SK-N-SH (cell line): ENCODE results near the gene INO80. TPM values are rescaled to one million over a fixed set of nuclear protein-coding genes. Genes with fewer than 3 reads are reported as not detected.

Source experiments
- CTCF ChIA-PET: fragments of 300-600, 350-600 bp; formaldehyde crosslinking; extraction: SDS; loops from one replicate; lab custom pipeline; 2021; lab: Yijun Ruan, JAX
- POLR2A ChIA-PET: fragments of 350-600 bp; sonication (Branson Sonifier 250); formaldehyde crosslinking; extraction: SDS; loops from one replicate; lab custom pipeline; 2020; ENCODE audit warnings: antibody characterized with exemption, inconsistent platforms; lab: Yijun Ruan, JAX
- DNase-seq: peaks from one replicate; pipeline ENCODE4 v3.0.0; 2012
- H2AFZ ChIP-seq: fragments of 200-600 bp; sonication (generic); 2 replicates; pipeline ENCODE4 v1.8.1; 2016; ENCODE audit warnings: antibody characterized with exemption, mild to moderate bottlenecking, low read depth
- H3F3A ChIP-seq: fragments of 200-600 bp; sonication (generic); replicated peaks from 2 replicates; pipeline ENCODE3; 2016; ENCODE audit warnings: antibody characterized with exemption, mild to moderate bottlenecking; ENCODE audit not compliant: insufficient read depth
- H3K27ac ChIP-seq, 2 experiments: fragments of 200-500 bp in 1 of 2; fragments of 200-600 bp in 1 of 2; sonication (Bioruptor generic) in 1 of 2; sonication (generic), shearing (Covaris generic) in 1 of 2; 2 replicates each; pipeline versions ENCODE4 v1.5.1 to v1.6.1; 2014 to 2016; ENCODE audit warnings: low read depth in 2 of 2, inconsistent platforms in 1 of 2, low read length in 1 of 2, mild to moderate bottlenecking in 1 of 2, mixed read lengths in 1 of 2
- H3K27me3 ChIP-seq: fragments of 200-600 bp; sonication (generic), shearing (Covaris generic); 2 replicates; pipeline ENCODE4 v1.6.1; 2016; ENCODE audit warnings: mixed run types; ENCODE audit not compliant: insufficient read depth
- H3K36me3 ChIP-seq, 2 experiments: fragments of 200-500 bp in 1 of 2; fragments of 200-600 bp in 1 of 2; sonication (Bioruptor generic) in 1 of 2; sonication (generic) in 1 of 2; replicated peaks in 1 of 2; 2 replicates each; pipeline versions ENCODE3 to v1.5.1; 2014 to 2016; ENCODE audit warnings: low read length in 1 of 2, mild to moderate bottlenecking in 1 of 2; ENCODE audit not compliant: insufficient read depth in 2 of 2, control insufficient read depth in 1 of 2
- H3K4me1 ChIP-seq, 2 experiments: fragments of 200-500 bp in 1 of 2; fragments of 200-600 bp in 1 of 2; sonication (Bioruptor generic) in 1 of 2; sonication (generic), shearing (Covaris generic) in 1 of 2; 2 replicates each; pipeline versions ENCODE4 v1.5.1 to v1.6.1; 2014 to 2016; ENCODE audit warnings: low read depth in 1 of 2, low read length in 1 of 2, mixed run types in 1 of 2; ENCODE audit not compliant: insufficient read depth in 2 of 2, control insufficient read depth in 1 of 2
- H3K4me2 ChIP-seq: fragments of 200-600 bp; sonication (generic), shearing (Covaris generic); 2 replicates; pipeline ENCODE4 v1.6.1; 2017; ENCODE audit warnings: mixed run types
- H3K4me3 ChIP-seq, 2 experiments: fragments of 200-500 bp in 1 of 2; fragments of 200-600 bp in 1 of 2; sonication (Bioruptor generic) in 1 of 2; sonication (generic), shearing (Covaris generic) in 1 of 2; 2 replicates each; pipeline versions ENCODE4 v1.5.1 to v1.8.1; 2014 to 2016; ENCODE audit warnings: low read depth in 2 of 2, inconsistent platforms in 1 of 2, low read length in 1 of 2, mild to moderate bottlenecking in 1 of 2, mixed read lengths in 1 of 2, moderate library complexity in 1 of 2
- H3K79me2 ChIP-seq: fragments of 200-600 bp; sonication (generic); 2 replicates; pipeline ENCODE4 v1.8.1; 2017; ENCODE audit warnings: mild to moderate bottlenecking; ENCODE audit not compliant: insufficient read depth
- H3K9ac ChIP-seq: fragments of 200-600 bp; sonication (generic); 2 replicates; pipeline ENCODE4 v1.6.1; 2017; ENCODE audit warnings: mixed run types
- H3K9me2 ChIP-seq: fragments of 200-600 bp; sonication (generic); 2 replicates; pipeline ENCODE4 v1.6.1; 2017; ENCODE audit warnings: mixed run types
- H3K9me3 ChIP-seq: fragments of 200-600 bp; sonication (generic); 2 replicates; pipeline ENCODE4 v1.6.1; 2017; ENCODE audit warnings: mixed run types, mild to moderate bottlenecking, moderate library complexity
- H4K20me1 ChIP-seq: fragments of 200-600 bp; sonication (generic); 2 replicates; pipeline ENCODE4 v1.6.1; 2017; ENCODE audit warnings: mild to moderate bottlenecking, mixed run types; ENCODE audit not compliant: insufficient read depth
- CHD2 ChIP-seq: fragments of 150-350 bp; IDR thresholded peaks from 2 replicates; pipeline ENCODE4 v1.6.1; 2018; ENCODE audit warnings: low read length; ENCODE audit not compliant: partially characterized antibody
- EZH2phosphoT487 ChIP-seq: fragments of 200-600 bp; sonication (generic); IDR thresholded peaks from 2 replicates; pipeline ENCODE4 v1.6.1; 2017; ENCODE audit warnings: low read depth, mixed run types, mild to moderate bottlenecking, antibody characterized with exemption, moderate library complexity, borderline replicate concordance
- FOSL2 ChIP-seq: IDR thresholded peaks from 2 replicates; pipeline ENCODE4 v1.4.0; 2012; ENCODE audit warnings: low read depth, mild to moderate bottlenecking, moderate library complexity, borderline replicate concordance
- JUND ChIP-seq: IDR thresholded peaks from 2 replicates; pipeline ENCODE4 v1.4.0; 2012
- POLR2AphosphoS5 ChIP-seq: IDR thresholded peaks from 2 replicates; pipeline ENCODE4 v1.6.1; 2012; ENCODE audit warnings: low read depth, low read length
- RAD21 ChIP-seq: IDR thresholded peaks from 2 replicates; pipeline ENCODE4 v1.6.1; 2012; ENCODE audit warnings: mild to moderate bottlenecking, low read length
- WGBS: methylation state at CpG from one replicate; pipeline ENCODE4 v1.1.6; 2017; ENCODE audit warnings: low lambda C conversion rate; 5-methylcytosine and 5-hydroxymethylcytosine counted together
- polyA plus RNA-seq, 3 experiments: library from polyadenylated mRNA; depleted of rRNA; stranded (reverse); fragments of >200 nt; gene quantifications; 2 replicates each; pipeline ENCODE4 v1.2.3, GENCODE V29; 2012
- TF ChIP-seq, protein P1 (sequence below): IDR thresholded peaks from 2 replicates; pipeline ENCODE4 v1.6.1; 2012; ENCODE audit warnings: mild to moderate bottlenecking, low read depth, low read length, moderate library complexity
- TF ChIP-seq, protein P2 (sequence below): fragments of 150-350 bp; IDR thresholded peaks from 2 replicates; pipeline ENCODE4 v1.6.1; 2016; ENCODE audit warnings: mild to moderate bottlenecking, low read depth, low read length
- TF ChIP-seq, protein P3 (sequence below): fragments of 200-600 bp; sonication (generic); IDR thresholded peaks from 2 replicates; pipeline ENCODE4 v1.6.1; 2017; ENCODE audit warnings: antibody characterized with exemption, mild to moderate bottlenecking, moderate library complexity
- TF ChIP-seq, protein P4 (sequence below): IDR thresholded peaks from 2 replicates; pipeline ENCODE4 v1.4.0; 2012; ENCODE audit warnings: low read depth

INO80 gene
- polyA plus RNA-seq, 1 of the 3 experiments (the other 2 are of a cell fraction) = 4.6 TPM

DNA sequence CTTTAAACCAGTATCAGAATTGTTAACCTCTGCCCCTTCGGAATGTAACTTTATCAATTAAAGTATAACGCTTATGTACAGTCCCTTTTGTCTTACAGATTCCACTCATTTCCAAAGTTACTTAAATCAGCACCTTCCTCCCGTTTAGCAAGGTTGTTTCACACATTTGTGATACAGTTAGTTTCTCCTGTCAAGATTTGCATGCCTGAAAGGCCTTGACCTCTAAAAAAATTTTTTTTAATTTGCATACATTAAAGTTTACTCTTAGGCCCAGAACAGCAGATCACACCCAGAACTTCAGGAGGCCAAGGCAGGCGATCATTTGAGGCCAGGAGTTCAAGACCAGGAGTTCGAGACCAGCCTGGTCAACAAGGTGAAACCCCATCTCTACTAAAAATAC lies 9.1 kb downstream of the INO80 start:
- Histone ChIP-seq H4K20me1 (peaks cover 37% of the 10 kb centered on the region), H3K27me3 (no peaks in the 10 kb centered on the region), H3K9ac (no peak overlapping the region), H3F3A (peaks cover 19% of the 10 kb centered on the region), H3K9me2 (no peaks in the 10 kb centered on the region), H3K4me1 (peaks cover 0 to 19% of the 10 kb centered on the region in 2 experiments; a peak in 2 of 4 replicates), H3K36me3 (peaks cover 0 to 24% of the 10 kb centered on the region in 2 experiments), H3K4me3 (no peak overlapping the region), H3K4me2 (no peak overlapping the region), H2AFZ (no peak overlapping the region), H3K27ac (no peak overlapping the region), H3K9me3 (no peaks in the 10 kb centered on the region), H3K79me2 (peaks cover 91% of the 10 kb centered on the region)
- DNase-seq = no peak
- WGBS = 94% methylated on average over 5 of the region's 5 CpGs
- ChIA-PET CTCF (no interaction called here), POLR2A (interaction anchor here (1.4 kb wide), 1 partner anchor 9 kb away, joined by 4 read pairs; the partner anchor contains the start of gene INO80)
- TF ChIP-seq JUND = no peak
- TF ChIP-seq, protein P1, sequence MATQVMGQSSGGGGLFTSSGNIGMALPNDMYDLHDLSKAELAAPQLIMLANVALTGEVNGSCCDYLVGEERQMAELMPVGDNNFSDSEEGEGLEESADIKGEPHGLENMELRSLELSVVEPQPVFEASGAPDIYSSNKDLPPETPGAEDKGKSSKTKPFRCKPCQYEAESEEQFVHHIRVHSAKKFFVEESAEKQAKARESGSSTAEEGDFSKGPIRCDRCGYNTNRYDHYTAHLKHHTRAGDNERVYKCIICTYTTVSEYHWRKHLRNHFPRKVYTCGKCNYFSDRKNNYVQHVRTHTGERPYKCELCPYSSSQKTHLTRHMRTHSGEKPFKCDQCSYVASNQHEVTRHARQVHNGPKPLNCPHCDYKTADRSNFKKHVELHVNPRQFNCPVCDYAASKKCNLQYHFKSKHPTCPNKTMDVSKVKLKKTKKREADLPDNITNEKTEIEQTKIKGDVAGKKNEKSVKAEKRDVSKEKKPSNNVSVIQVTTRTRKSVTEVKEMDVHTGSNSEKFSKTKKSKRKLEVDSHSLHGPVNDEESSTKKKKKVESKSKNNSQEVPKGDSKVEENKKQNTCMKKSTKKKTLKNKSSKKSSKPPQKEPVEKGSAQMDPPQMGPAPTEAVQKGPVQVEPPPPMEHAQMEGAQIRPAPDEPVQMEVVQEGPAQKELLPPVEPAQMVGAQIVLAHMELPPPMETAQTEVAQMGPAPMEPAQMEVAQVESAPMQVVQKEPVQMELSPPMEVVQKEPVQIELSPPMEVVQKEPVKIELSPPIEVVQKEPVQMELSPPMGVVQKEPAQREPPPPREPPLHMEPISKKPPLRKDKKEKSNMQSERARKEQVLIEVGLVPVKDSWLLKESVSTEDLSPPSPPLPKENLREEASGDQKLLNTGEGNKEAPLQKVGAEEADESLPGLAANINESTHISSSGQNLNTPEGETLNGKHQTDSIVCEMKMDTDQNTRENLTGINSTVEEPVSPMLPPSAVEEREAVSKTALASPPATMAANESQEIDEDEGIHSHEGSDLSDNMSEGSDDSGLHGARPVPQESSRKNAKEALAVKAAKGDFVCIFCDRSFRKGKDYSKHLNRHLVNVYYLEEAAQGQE = no peak
- TF ChIP-seq POLR2AphosphoS5 = no peak
- TF ChIP-seq RAD21 = no peak
- TF ChIP-seq FOSL2 = no peak
- TF ChIP-seq, protein P2, sequence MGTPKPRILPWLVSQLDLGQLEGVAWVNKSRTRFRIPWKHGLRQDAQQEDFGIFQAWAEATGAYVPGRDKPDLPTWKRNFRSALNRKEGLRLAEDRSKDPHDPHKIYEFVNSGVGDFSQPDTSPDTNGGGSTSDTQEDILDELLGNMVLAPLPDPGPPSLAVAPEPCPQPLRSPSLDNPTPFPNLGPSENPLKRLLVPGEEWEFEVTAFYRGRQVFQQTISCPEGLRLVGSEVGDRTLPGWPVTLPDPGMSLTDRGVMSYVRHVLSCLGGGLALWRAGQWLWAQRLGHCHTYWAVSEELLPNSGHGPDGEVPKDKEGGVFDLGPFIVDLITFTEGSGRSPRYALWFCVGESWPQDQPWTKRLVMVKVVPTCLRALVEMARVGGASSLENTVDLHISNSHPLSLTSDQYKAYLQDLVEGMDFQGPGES = no peak
- TF ChIP-seq, protein P3, sequence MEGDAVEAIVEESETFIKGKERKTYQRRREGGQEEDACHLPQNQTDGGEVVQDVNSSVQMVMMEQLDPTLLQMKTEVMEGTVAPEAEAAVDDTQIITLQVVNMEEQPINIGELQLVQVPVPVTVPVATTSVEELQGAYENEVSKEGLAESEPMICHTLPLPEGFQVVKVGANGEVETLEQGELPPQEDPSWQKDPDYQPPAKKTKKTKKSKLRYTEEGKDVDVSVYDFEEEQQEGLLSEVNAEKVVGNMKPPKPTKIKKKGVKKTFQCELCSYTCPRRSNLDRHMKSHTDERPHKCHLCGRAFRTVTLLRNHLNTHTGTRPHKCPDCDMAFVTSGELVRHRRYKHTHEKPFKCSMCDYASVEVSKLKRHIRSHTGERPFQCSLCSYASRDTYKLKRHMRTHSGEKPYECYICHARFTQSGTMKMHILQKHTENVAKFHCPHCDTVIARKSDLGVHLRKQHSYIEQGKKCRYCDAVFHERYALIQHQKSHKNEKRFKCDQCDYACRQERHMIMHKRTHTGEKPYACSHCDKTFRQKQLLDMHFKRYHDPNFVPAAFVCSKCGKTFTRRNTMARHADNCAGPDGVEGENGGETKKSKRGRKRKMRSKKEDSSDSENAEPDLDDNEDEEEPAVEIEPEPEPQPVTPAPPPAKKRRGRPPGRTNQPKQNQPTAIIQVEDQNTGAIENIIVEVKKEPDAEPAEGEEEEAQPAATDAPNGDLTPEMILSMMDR = no peak
- TF ChIP-seq, protein P4, sequence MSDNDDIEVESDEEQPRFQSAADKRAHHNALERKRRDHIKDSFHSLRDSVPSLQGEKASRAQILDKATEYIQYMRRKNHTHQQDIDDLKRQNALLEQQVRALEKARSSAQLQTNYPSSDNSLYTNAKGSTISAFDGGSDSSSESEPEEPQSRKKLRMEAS = no peak
- TF ChIP-seq EZH2phosphoT487 = no peak
- TF ChIP-seq CHD2 = no peak
